PC-3 (cell line): Measurements from ENCODE around the gene ALDOA.

ENCODE experiments used
- CTCF ChIP-seq: fragments of 300-600 bp; sonication (generic); conservative IDR thresholded peaks from 2 replicates; pipeline ENCODE4 v1.5.1; 2017; ENCODE audit warnings: antibody characterized with exemption, low read depth, mild to moderate bottlenecking, low read length
- EZH2 ChIP-seq: fragments of 300-600 bp; sonication (generic); IDR thresholded peaks from one replicate; pipeline ENCODE4 v1.6.1; 2017; ENCODE audit warnings: antibody characterized with exemption, mild to moderate bottlenecking, low read length; ENCODE audit not compliant: unreplicated experiment

- TF ChIP-seq CTCF (no peak), EZH2 (no peak)
Observed at GRCh38 chr16:30067584-30067916, 2.0 kb downstream of the ALDOA start.
